NOMO-1 treated with DMSO at 0.1 percent for 48 hours (cell line): ENCODE results near the gene GPR158.

Experiments used
- DNase-seq: peaks from one replicate; lab custom pipeline; 2025; ENCODE audit not compliant: unreplicated experiment; lab: John Stamatoyannopoulos, UW

GPR158 gene

GRCh38 chr10:25388188-25388861 lies 213.5 kb downstream of the GPR158 start:
- no peak for DNase-seq

DNA sequence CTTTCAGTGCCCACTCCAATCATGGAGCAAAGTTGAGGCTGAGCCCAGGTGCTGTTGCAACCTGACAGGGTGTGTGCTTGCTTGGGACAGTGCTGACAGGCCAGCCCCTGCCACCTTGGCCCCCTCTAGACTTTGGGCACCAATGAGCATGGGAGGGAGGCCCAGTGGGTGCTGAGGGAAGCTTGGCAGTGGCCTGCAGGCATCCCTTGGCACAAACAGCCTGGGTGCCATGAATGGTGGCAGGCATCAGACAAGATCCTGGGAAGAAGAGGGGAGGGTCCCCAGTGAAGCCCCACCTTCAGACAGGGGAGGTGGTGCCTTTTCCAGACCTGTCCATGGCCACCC lies 214.0 kb downstream of the GPR158 start:
- DNase-seq = no peak

DNA sequence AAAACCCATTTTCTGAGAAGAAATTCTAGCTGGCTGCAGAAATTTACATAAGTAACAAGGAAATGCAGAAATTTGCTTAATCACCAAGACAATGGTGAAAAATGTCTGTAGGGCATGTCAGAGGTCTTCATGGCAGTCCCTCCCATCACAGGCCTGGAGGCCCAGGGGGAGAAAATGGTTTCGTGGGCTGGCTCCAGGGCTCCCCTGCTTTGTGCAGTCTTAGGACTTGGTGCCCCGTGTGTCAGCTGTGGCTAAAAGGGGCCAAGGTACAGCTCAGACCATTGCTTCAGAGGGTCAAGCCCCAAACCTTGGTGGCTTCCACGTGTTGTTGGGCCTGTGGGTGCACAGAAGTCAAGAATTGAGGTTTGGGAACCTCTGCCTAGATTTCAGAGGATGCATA lies 215.9 kb downstream of the GPR158 start:
- DNase-seq = no peak

DNA sequence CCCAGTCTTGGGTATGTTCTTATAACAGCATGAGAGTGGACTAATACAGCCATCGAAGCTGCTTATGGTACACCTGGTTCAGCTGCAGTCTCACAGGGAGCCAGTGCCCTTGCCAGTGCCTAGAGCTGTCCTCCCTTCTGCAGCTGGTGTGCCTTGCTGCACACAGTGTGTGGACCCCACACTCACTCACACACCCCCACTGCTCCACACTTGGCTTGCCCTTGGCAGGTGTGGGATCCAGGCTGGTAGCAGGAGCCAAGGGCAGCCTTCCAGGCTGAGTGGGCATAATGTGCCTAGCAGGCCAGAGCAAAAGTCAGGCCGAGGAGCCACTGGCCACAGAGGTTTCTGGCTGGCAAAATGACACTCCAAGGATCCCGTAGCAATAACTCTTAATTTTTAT lies 217.3 kb downstream of the GPR158 start:
- no peak for DNase-seq

- DNase-seq = no peak
Measured at GRCh38 chr10:25393621-25394020, 218.8 kb downstream of the GPR158 start.

DNA sequence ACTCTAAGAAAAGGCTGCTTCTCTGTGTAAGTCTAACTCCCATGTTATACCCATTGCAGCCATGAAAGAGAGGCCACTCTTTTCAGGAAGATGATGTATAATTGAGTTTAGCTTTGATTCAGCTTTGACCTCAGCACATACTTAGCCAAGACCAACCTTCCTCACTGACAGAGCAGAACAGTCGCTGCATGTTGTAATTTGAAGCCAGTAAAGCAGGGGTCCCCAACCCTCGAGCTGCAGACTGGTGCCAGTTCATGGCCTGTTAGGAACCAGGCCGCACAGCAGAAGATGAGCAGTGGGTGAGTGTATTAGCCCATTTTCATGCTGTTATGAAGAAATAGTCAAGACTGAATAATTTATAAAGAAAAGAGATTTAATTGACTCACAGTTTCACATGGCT lies 223.9 kb downstream of the GPR158 start:
- no peak for DNase-seq

GRCh38 chr10:25405871-25406270 lies 231.1 kb downstream of the GPR158 start:
- no peak for DNase-seq

DNA sequence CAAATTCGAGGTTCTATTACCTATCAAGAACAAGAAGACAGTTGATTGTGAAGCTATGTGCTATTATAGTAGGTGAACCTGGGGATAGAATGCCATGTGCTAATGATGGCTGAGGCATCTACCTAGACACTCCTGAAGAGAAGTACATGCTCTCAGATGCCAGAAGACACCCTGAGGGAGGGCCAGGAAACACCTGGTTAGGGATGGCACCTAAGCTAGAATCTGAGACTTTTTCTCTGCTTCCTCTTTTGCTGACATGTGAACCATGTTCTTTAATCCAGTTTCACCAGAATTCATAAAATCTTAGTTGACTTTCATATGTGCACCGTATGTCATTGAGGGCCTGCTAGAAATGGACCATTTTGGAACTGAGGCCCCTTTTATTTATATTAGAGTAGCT lies 242.8 kb downstream of the GPR158 start:
- no peak for DNase-seq

GRCh38 chr10:25425776-25426175 lies 251.0 kb downstream of the GPR158 start:
- DNase-seq = no peak

- no peak for DNase-seq
Measured at GRCh38 chr10:25436431-25436830, 261.6 kb downstream of the GPR158 start.

- peak; percentile 44 for DNase-seq
Measured at GRCh38 chr10:25441270-25441669, 266.5 kb downstream of the GPR158 start.

- DNase-seq = no peak
Measured at GRCh38 chr10:25444266-25444665, 269.5 kb downstream of the GPR158 start.

GRCh38 chr10:25451401-25451800 lies 276.6 kb downstream of the GPR158 start:
- DNase-seq = peak; percentile 93

GRCh38 chr10:25453619-25454018 lies 278.8 kb downstream of the GPR158 start:
- DNase-seq = no peak

GRCh38 chr10:25455980-25456567 lies 281.3 kb downstream of the GPR158 start:
- peak; percentile 40 for DNase-seq

DNA sequence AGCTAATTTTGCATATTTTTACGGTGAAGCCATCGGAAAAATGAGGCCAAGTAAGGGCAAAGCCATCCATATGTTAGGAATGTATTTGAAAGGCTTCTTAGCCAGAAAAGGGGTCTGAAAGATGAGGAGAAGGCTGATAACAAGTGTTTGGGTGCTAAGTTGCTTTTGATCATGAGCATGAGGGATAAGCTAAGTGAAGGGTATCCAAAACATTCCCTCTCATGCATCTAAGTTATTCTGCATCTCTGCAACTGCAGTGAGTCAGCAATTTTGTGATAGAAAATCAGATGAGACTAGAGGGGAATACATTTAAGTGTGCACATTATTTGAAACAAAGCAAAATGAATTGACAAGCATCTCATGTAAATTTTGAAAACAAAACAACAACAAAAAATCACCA lies 282.8 kb downstream of the GPR158 start:
- no peak for DNase-seq

DNA sequence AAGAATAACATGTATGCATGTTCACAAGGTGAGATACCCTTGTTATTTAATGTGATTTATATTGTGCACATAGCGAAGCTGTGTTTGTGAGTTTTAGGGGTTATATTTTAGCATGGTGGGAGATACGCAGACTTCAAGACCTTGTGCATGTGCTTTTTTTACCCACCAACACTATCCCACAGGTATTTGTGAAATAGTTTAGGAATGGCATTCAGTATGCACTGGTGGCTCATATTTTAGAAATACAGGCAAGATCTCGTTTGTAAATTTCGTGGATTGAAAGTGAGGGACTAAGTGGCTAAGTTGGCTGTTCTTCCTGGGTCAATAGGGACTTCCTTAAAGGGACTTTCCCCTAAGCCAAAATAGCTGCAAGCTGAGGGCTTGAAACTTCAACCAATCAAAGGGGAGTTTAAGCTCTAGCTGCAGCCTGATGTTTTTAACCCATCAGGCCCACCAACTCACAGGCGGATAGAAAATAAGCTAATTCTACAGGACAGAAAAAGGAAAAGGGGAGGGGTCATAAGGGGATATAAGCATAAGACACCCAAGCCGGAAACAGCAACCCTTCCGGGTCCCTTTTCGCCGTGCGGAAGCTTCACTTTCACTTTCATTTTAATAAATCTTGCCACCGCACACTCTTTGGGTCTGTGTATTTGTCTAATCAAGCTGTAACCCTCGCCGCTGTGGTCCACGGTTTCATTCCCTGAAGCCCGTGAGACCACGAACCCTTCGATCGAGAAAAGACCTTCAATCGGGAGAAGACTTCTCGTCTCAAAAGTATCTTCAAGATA lies 291.0 kb downstream of the GPR158 start:
- DNase-seq = peak; percentile 90

GRCh38 chr10:25467881-25468280 lies 293.1 kb downstream of the GPR158 start:
- no peak for DNase-seq

- DNase-seq = no peak
Measured at GRCh38 chr10:25481467-25481866, 306.7 kb downstream of the GPR158 start.

DNA sequence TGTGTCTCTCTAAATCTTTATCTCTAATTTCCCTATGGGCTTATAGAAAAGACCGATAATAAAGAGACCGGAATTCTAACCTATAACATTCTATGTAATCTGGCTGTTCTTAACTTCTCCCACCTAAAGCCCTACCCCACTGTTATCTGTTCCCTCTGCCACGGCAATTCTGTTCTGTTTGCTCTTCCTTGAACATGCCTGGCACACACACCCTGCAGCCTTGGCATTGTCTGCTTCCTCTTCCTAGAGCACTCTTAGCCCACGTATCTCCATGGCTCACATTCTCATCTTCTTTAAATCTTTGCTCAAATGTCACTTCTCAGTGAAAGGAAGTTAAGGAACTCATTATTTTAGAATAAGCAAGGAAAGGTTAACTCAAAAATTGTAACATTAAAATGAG lies 309.2 kb downstream of the GPR158 start:
- no peak for DNase-seq

DNA sequence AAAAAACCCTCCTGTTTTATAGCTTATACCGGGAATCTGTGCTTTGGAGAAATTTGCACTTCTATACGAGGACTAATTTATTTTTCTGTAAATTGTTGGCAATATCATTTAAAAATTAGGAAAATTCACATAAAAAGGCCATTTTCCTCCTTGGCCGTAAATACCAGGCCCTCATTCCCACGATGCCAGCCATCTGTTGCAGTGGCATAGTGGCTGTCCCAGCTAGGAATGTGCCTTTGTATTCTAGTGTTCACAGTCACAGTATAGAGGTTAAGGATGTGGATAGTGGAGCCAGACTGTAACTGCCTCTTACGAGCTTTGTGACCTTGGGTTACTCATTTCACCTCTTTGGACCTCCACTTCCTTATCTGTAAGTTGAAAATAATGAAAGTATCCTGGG lies 312.5 kb downstream of the GPR158 start:
- no peak for DNase-seq

- DNase-seq = no peak
Measured at GRCh38 chr10:25492040-25492439, 317.2 kb downstream of the GPR158 start.
